GM12878 (cell line): ENCODE measurements around the gene SCN5A. TPM values are rescaled to one million over a fixed set of nuclear protein-coding genes. Genes with fewer than 3 reads are reported as not detected.

Source experiments
- ATAC-seq: fragments of 200-7000 bp; cut with Tn5 transposase; 3 replicates; pipeline ENCODE4 v1.9.1; 2020; ENCODE audit warnings: mild to moderate bottlenecking, moderate library complexity
- BruUV-seq: library from RNA; stranded (reverse); fragments of 400-500 nt; replicated peaks from 2 replicates; lab custom pipeline; 2021; lab: Mats Ljungman, UMichigan
- CTCF ChIA-PET: fragments of 300-600 bp; sonication (Branson Sonifier 250); formaldehyde crosslinking; extraction: SDS; loops from one replicate; lab custom pipeline; 2021; ENCODE audit warnings: inconsistent platforms; lab: Yijun Ruan, JAX
- POLR2A ChIA-PET: fragments of 350-600 bp; formaldehyde crosslinking; extraction: SDS; loops from one replicate; lab custom pipeline; 2021; ENCODE audit warnings: inconsistent platforms; lab: Charles Lee
- RAD21 ChIA-PET: fragments of 300-600 bp; sonication (Branson Sonifier 250); formaldehyde crosslinking; loops from one replicate; lab custom pipeline; 2023; ENCODE audit warnings: antibody characterized with exemption; ENCODE audit not compliant: unreplicated experiment; lab: Charles Lee
- SMC1A ChIA-PET: fragments of 300-600 bp; sonication (Branson Sonifier 250); formaldehyde crosslinking; loops from one replicate; lab custom pipeline; 2023; ENCODE audit not compliant: unreplicated experiment, uncharacterized antibody; lab: Charles Lee
- DNase-seq: peaks from one replicate; pipeline ENCODE4 v3.0.0-alpha.2; 2011; ENCODE audit warnings: low read depth, low spot score
- FAIRE-seq: peaks from 3 replicates; lab custom pipeline; 2011; peaks lifted over from hg19 to GRCh38; lab: Jason Lieb, UNC
- H2AFZ ChIP-seq: 2 replicates; pipeline ENCODE4 v1.6.0; 2011; ENCODE audit warnings: low read depth, low read length, control low read depth; ENCODE audit not compliant: control insufficient read depth
- H3K27ac ChIP-seq: 2 replicates; pipeline ENCODE4 v1.5.1; 2011; ENCODE audit warnings: control low read depth; ENCODE audit not compliant: control insufficient read depth, insufficient read depth
- H3K27me3 ChIP-seq, 2 experiments: replicated peaks in 1 of 2; 2 replicates each; pipeline versions ENCODE4 v1.6.0 to v1.6.1; 2011; ENCODE audit warnings: low read length in 1 of 2; ENCODE audit not compliant: control insufficient read depth in 2 of 2, insufficient read depth in 2 of 2
- H3K36me3 ChIP-seq, 2 experiments: 2 replicates each; pipeline ENCODE4 v1.5.1; 2011; ENCODE audit warnings: low read length in 1 of 2; ENCODE audit not compliant: control insufficient read depth in 2 of 2, insufficient read depth in 2 of 2
- H3K4me1 ChIP-seq: 2 replicates; pipeline ENCODE4 v1.6.1; 2011; ENCODE audit warnings: mild to moderate bottlenecking, low read length, moderate library complexity, mixed read lengths; ENCODE audit not compliant: control insufficient read depth, insufficient read depth
- H3K4me2 ChIP-seq: 2 replicates; pipeline ENCODE4 v1.6.0; 2011; ENCODE audit warnings: control low read depth; ENCODE audit not compliant: control insufficient read depth, insufficient read depth
- H3K4me3 ChIP-seq: fragments of 200-600 bp; sonication (generic); 2 replicates; pipeline ENCODE4 v1.5.1; 2016
- H3K79me2 ChIP-seq: 2 replicates; pipeline ENCODE4 v1.6.0; 2011; ENCODE audit warnings: low read length; ENCODE audit not compliant: control insufficient read depth, insufficient read depth
- H3K9ac ChIP-seq: 2 replicates; pipeline ENCODE4 v1.8.0; 2011; ENCODE audit warnings: low read length, control low read depth, mixed read lengths; ENCODE audit not compliant: control insufficient read depth, insufficient read depth
- H3K9me3 ChIP-seq: replicated peaks from 3 replicates; pipeline ENCODE4 v1.5.1; 2011; ENCODE audit warnings: mild to moderate bottlenecking, low read length; ENCODE audit not compliant: control insufficient read depth, insufficient read depth
- H4K20me1 ChIP-seq: 2 replicates; pipeline ENCODE4 v1.6.0; 2011; ENCODE audit not compliant: control insufficient read depth, insufficient read depth
- CHD4 ChIP-seq: fragments of 200-600 bp; sonication (generic); IDR thresholded peaks from 2 replicates; pipeline ENCODE4 v1.6.1; 2016; ENCODE audit warnings: mild to moderate bottlenecking
- KDM1A ChIP-seq: fragments of 200-600 bp; sonication (generic); IDR thresholded peaks from 2 replicates; pipeline ENCODE4 v1.6.1; 2016; ENCODE audit warnings: borderline replicate concordance
- NRF1 ChIP-seq: conservative IDR thresholded peaks from 2 replicates; pipeline ENCODE4 v1.6.1; 2011; ENCODE audit warnings: mild to moderate bottlenecking, low read depth, low read length, improper control_type of control experiment
- RB1 ChIP-seq: fragments of 450-650 bp; formaldehyde crosslinking; IDR thresholded peaks from 2 replicates; pipeline ENCODE4 v1.6.1; 2017; ENCODE audit warnings: mild to moderate bottlenecking, borderline replicate concordance
- YY1 ChIP-seq: IDR thresholded peaks from 2 replicates; pipeline ENCODE4 v1.6.1; 2011; ENCODE audit warnings: low read depth, mild to moderate bottlenecking, low read length
- WGBS: methylation state at CpG from one replicate; pipeline ENCODE4 v1.1.6; 2016; ENCODE audit warnings: low lambda C conversion rate; ENCODE audit not compliant: insufficient replicate concordance, insufficient coverage; ENCODE audit errors: missing lambda C conversion rate; 5-methylcytosine and 5-hydroxymethylcytosine counted together
- in situ Hi-C: fragments of 300-500 bp; cut with MboI; formaldehyde crosslinking; loops from 9 replicates; pipeline ENCODE4 v1.14.3; 2018; ENCODE audit warnings: mixed read lengths
- intact Hi-C: fragments of 100-400 bp; cut with micrococcal nuclease; formaldehyde crosslinking; loops from one replicate; pipeline ENCODE4 v1.14.2; 2022; ENCODE audit not compliant: unreplicated experiment
- polyA plus RNA-seq, 11 experiments: library from polyadenylated mRNA; depleted of rRNA in 4 of 11; unstranded in 6 of 11; stranded (reverse) in 5 of 11; fragments of >200 nt; fragmentation: Nextera tagmentation in 4 of 11; fragmentation: Illumina TruSeq in 1 of 11; extraction: Ambion mirVana in 4 of 11; extraction: Trizol in 1 of 11; gene quantifications; 1 replicate in 1 of 11; 2 replicates in 10 of 11; pipeline versions ENCODE4 v1.2.1 to v1.2.3, GENCODE V29; 2011 to 2016; ENCODE audit warnings: inconsistent platforms in 2 of 11, missing spikeins in 2 of 11, low read depth in 1 of 11
- total RNA-seq, 4 experiments: library from RNA; depleted of rRNA in 3 of 4; stranded (reverse); fragments of >200 nt in 3 of 4; fragmentation: Illumina TruSeq in 1 of 4; extraction: Trizol in 1 of 4; gene quantifications; 2 replicates each; pipeline versions ENCODE4 v1.2.1 to v1.2.3, GENCODE V29; 2013 to 2021
- TF ChIP-seq, protein P1 (sequence below): IDR thresholded peaks from 2 replicates; pipeline ENCODE4 v1.6.1; 2012; ENCODE audit warnings: mild to moderate bottlenecking, low read depth, low read length

The SCN5A gene
- total and polyA plus RNA-seq, 10 of the 15 experiments (the other 5 are each of a cell fraction or from before 2014, with no cell fraction given): not detected

GRCh38 chr3:38553071-38553470 is 96.4 kb downstream of the SCN5A start:
- Histone ChIP-seq H4K20me1 (no peaks in the 10 kb centered on the region), H2AFZ (no peak overlapping the region), H3K9me3 (no peaks in the 10 kb centered on the region; the same call in 2 of the 3 replicates), H3K36me3 (no peaks in the 10 kb centered on the region), H3K4me1 (no peaks in the 10 kb centered on the region), H3K4me3 (no peak overlapping the region), H3K9ac (no peak overlapping the region), H3K79me2 (no peaks in the 10 kb centered on the region), H3K27ac (no peak overlapping the region), H3K27me3 (no peaks in the 10 kb centered on the region), H3K4me2 (no peak overlapping the region)
- ChIA-PET SMC1A (interaction anchor here (0.7 kb wide), 1 partner anchor 285 kb away, joined by 3 read pairs; no protein-coding TSS in a partner anchor), POLR2A (no interaction called here), CTCF (interaction anchor here (0.6 to 1.8 kb wide), 3 partner anchors 32 to 102 kb away, joined by 3 to 5 read pairs (median 4); no protein-coding TSS in a partner anchor), RAD21 (no interaction called here)
- DNase-seq (no peak), ATAC-seq (no peak), FAIRE-seq (no peak)
- in situ Hi-C loops: no loop called here
- WGBS: 35% methylated on average over 2 of the region's 2 CpGs
- no TSS peak for BruUV-seq
- intact Hi-C loops: no loop called here
- TF ChIP-seq RB1: no peak
- TF ChIP-seq, protein P1, sequence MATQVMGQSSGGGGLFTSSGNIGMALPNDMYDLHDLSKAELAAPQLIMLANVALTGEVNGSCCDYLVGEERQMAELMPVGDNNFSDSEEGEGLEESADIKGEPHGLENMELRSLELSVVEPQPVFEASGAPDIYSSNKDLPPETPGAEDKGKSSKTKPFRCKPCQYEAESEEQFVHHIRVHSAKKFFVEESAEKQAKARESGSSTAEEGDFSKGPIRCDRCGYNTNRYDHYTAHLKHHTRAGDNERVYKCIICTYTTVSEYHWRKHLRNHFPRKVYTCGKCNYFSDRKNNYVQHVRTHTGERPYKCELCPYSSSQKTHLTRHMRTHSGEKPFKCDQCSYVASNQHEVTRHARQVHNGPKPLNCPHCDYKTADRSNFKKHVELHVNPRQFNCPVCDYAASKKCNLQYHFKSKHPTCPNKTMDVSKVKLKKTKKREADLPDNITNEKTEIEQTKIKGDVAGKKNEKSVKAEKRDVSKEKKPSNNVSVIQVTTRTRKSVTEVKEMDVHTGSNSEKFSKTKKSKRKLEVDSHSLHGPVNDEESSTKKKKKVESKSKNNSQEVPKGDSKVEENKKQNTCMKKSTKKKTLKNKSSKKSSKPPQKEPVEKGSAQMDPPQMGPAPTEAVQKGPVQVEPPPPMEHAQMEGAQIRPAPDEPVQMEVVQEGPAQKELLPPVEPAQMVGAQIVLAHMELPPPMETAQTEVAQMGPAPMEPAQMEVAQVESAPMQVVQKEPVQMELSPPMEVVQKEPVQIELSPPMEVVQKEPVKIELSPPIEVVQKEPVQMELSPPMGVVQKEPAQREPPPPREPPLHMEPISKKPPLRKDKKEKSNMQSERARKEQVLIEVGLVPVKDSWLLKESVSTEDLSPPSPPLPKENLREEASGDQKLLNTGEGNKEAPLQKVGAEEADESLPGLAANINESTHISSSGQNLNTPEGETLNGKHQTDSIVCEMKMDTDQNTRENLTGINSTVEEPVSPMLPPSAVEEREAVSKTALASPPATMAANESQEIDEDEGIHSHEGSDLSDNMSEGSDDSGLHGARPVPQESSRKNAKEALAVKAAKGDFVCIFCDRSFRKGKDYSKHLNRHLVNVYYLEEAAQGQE: no peak

DNA sequence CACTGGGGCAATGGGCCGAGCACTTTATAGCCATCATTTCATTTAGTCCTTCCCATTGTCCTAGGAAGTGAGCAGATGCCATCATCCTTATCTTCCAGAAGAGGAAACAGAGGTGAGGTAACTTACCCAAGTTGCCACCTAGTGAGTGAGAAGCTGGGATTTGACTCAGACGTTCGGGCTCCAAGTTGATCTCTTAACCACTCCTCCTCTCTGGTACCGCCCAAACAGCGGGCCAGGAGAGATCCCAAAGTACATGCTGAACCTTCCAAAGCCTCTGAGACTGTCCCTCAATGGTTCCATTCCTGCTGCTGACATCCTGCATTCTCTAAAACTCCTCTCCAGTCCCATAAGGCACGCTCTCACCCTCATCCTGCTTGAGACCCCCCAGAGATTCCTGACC is 97.1 kb downstream of the SCN5A start:
- no peak overlapping the region for H3K4me3 ChIP-seq
- no peak overlapping the region for H3K4me2 ChIP-seq
- WGBS: 18% methylated on average over 6 of the region's 6 CpGs
- DNase-seq: no peak
- no peaks in the 10 kb centered on the region for H3K79me2 ChIP-seq
- FAIRE-seq: no peak
- no peak overlapping the region for H2AFZ ChIP-seq
- SMC1A ChIA-PET: no interaction called here
- no peaks in the 10 kb centered on the region for H3K4me1 ChIP-seq
- in situ Hi-C loops (no loop called here), intact Hi-C loops (no loop called here)
- CTCF ChIA-PET: interaction anchor here (1.8 kb wide), 1 partner anchor 103 kb away, joined by 5 read pairs; no protein-coding TSS in a partner anchor
- H3K27me3 ChIP-seq: no peaks in the 10 kb centered on the region
- no peaks in the 10 kb centered on the region for H3K36me3 ChIP-seq
- no peak for ATAC-seq
- no peak for TF ChIP-seq KDM1A
- TF ChIP-seq YY1: no peak
- TF ChIP-seq NRF1: no peak
- TF ChIP-seq CHD4: no peak
- H3K9me3 ChIP-seq: no peaks in the 10 kb centered on the region; the same call in 2 of the 3 replicates
- no peaks in the 10 kb centered on the region for H4K20me1 ChIP-seq
- H3K9ac ChIP-seq: no peak overlapping the region
- no TSS peak for BruUV-seq
- RAD21 ChIA-PET: no interaction called here
- H3K27ac ChIP-seq: no peak overlapping the region
- POLR2A ChIA-PET: no interaction called here
